HG03457 (cell line): Measurements from ENCODE around the gene LBX1.
"Not testable (repeated sequence)": the region's sequence is repeated elsewhere in the genome, so short reads cannot be mapped to it uniquely, and the experiment has no call there.

Experiments used
- ATAC-seq: cut with Tn5 transposase; IDR thresholded peaks from one replicate; pipeline ENCODE4 v1.9.1; 2021; ENCODE audit warnings: moderate number of reproducible peaks; ENCODE audit not compliant: unreplicated experiment

The LBX1 gene

DNA sequence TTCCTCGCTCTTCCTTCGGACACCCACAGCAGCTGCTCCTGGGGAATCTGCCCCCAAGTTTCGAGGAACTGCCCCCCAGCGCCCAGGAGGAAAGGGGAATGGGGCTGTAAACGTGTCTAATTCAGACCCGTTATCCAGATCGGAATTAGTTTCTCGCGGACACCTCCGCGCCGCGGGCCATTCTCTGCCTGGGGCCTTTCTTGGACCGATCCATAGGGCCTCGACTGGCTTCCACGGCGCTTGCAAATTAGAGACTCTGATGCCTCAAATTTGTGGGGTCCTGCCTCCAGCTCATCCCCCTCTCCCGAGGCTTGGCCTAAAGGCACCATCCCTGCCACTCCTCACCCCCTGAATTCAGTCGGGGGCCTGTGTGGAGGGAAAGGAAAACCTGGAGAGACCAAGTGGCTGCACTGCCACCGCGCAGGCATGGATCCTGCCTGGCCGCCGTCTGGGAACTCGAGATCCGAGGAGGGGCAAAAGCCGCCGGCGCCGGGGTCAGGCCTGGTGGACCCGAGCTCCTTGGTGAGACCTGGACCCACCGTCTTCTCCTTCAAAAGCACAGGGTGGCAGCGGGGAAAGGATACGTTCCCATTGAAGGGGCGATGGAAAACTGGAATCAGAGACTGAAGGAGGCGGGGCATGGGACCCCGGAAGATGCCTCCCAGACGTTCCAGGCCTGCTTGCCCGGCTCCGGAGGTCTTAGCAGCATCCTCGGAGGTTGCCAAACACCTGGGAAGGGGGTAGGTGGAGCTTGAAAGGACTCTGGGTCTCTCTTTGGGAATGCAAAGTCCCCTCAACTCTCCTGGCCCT lies 13.7 kb downstream of the LBX1 start:
- ATAC-seq = no peak

DNA sequence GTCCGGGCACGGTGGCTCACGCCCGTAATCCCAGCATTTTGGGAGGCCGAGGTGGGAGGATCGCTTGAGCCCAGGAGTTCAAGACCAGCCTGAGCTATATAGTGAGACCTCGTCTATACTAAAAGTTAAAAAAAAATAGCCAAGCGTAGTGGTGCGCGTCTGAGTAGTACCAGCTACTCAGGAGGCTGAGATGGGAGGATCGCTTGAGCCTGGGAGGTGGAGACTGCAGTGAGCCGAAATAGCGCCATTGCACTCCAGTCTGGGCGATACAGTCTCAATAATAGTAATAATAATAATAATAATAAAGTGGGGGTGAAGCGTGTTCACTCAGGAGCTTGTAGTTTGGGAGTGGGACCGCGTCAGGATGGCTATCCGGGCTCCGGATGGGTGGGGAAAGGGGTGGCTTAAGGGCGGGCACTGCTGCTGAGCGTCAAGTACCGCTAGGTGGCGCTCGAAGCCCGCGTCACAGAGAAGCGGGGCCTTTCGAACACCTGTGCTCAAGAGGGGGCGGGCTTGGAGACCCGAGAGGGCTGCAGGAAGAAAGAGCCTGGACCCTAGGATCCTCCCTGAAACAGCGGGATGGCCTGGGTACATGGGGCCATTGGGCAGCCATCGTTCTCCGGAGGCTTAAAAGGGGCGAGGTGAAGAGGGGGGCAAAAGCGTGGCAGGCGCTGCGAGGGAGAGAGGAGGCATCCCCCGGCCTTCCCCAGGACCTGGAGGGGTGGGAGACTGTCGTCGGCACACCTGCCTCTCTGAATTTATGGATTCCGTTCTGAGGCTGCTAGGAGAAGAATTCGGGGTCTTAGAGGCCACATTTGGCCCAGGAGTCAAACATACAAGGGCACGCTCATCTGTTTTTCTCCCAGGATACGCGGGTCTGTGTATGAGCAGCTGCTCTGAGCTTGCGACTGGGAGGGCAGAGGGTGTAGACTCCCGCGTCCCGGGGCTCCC lies 14.5 kb downstream of the LBX1 start:
- ATAC-seq = no peak

DNA sequence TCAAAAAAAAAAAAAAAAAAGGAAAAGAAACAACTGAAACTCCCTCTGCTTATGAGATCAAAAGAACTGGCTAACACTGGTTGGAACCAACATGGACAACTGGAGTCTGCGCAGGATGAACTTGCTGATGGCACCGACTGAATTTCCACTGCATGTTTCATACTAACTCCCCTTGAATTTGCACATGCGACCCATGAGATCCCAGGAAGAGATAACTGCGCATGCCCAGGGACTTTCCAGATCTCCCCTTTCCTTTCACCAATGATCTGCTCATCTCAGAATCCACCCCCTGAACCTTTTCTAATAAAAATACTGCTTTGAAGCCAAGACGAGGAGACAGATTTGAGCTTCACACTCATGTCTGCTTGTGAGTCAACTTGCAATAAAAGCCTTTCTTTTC lies 20.7 kb downstream of the LBX1 start:
- ATAC-seq = no peak

DNA sequence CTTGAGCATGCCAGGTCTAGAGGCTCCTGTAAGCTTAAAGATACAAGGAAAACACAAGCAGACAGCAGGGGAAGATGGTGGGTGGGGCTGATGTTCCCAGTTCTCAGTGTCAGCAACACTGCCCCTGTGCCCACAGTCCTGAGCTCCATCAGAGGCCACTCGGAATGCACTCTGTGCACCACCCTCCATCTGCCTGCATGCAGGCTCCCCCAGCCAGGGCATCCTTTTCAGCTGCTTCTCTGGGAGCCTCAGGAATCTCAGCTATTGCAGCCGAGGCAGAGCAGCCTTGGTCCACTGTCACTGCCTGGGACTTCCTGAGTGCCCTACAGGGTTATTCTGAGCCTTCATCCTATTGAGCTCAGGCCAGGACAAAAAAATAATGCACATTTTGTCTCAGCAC lies 22.2 kb downstream of the LBX1 start:
- no peak for ATAC-seq

DNA sequence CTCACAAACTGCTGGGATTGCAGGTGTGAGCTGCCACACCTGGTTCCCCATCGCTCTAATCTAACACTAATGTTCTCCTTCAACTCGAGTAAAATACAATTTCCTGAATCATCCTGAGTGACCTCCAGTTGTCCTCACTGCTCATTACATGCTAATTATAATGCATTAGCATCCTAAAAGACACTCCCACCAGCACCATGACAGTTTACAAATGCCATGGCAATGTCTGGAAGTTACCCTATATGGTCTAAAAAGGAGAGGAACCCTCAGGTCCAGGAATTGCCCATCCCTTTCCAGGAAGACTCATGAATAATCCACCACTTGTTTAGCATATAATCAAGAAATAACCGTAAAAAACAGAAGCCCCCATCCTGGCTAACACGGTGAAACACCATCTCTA lies 26.6 kb downstream of the LBX1 start:
- ATAC-seq = not testable (repeated sequence)

DNA sequence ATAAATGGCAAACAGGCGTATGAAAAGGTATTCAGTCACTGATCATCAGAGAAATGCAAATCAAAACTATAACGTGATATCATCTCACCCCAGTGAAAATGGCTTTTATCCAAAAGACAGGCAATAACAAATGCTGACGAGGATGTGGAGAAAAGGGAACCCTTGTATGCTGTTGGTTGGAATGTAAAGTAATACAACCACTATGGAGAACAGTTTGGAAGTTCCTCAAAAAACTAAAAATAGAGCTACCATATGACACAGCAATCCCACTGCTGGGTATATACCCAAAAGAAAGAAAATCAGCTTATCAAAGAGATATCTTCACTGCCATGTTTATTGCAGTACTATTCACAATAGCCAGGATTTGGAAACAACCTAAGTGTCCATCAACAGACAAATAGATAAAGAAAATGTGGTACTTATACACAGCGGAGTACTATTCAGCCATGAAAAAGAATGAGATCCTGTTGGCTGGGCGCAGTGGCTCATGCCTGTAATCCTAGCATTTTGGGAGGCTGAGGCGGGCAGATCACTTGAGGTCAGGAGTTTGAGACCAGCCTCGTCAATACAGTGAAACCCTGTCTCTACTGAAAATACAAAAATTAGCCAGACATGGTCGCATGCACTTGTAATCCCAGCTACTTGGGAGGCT lies 30.8 kb downstream of the LBX1 start:
- not testable (repeated sequence) for ATAC-seq

DNA sequence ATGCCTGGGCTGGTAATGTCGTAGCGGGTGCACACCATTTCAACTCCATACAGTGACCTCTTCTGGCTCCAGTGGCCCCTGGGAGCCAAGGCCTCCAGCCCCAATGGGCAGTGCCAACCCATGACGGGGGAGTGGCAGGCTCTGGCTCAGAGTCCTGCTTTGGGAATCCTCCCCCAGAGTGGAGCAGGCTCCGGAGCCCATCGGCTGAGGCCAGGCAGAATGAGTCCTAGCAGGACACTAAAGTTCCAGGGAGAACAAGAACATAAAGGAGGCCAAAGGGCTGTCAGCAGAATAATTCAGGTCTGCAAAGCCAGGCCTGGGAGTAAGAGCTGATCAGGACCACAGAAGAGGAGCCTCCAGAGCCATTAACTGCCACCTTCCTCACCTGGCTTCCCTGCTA lies 33.3 kb downstream of the LBX1 start:
- no peak for ATAC-seq

DNA sequence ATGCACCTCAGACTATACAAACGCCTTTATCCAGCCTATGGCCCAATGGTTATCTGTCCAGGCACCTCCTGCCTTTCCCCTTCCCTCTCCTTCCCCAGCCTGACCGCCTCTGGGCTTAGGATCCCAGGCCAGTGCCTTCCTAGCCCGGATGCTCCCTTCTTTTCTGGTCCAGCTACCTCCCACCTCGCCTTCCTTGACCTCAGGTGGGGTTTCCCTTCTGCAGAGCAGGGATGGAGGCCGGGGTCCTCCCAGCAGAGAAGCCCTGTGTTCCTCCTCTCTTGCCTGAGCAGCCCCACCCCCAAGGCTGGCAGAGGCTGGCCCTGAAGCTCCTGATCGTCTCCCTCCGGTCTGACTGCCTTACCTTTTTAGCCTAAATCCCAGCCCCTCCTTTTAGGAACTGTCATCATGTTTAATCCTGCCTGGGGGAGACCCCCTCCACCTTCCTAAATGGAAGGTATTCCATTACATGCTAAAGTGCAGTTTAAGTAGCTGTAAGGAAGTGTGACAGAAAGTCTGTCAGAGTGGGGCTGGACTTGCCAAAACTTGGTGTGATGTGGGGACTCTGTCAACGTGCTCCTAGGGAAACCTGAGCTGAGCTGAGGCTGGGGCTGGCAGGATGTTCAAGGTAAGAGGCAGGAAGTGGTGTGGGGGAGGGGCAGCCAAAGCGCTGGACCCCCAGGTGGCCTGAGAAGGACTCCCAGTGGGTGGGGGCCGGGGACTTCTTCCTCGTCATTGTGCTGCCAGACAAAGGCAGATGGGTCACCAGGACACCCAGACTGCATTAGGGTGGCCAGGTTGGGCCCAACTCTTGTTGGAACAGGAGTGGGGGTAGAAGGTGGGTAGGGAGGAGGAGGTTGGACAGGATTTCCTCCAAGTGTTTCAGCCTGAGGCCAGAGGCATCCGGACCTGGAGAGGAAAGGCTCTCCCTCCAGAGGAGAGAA lies 39.5 kb downstream of the LBX1 start:
- ATAC-seq = no peak

DNA sequence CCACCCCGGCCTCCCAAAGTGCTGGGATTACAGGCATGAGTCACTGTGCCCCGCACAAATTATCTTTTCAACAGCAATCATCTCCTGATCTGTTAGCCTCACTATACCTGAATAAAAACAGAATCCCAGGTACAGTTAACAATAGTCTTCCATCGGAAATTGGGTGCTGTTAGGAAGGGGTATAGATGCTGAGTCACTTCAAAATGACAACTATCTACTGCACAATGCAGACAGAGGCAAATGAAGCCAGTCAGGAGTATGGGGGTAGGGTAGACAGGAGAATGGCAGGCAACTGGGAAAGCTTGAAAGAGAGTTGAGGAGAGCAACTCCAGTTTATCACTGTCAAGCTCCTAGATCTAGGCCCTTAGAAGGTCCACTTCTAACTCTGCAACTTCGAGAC lies 40.3 kb downstream of the LBX1 start:
- ATAC-seq = no peak

DNA sequence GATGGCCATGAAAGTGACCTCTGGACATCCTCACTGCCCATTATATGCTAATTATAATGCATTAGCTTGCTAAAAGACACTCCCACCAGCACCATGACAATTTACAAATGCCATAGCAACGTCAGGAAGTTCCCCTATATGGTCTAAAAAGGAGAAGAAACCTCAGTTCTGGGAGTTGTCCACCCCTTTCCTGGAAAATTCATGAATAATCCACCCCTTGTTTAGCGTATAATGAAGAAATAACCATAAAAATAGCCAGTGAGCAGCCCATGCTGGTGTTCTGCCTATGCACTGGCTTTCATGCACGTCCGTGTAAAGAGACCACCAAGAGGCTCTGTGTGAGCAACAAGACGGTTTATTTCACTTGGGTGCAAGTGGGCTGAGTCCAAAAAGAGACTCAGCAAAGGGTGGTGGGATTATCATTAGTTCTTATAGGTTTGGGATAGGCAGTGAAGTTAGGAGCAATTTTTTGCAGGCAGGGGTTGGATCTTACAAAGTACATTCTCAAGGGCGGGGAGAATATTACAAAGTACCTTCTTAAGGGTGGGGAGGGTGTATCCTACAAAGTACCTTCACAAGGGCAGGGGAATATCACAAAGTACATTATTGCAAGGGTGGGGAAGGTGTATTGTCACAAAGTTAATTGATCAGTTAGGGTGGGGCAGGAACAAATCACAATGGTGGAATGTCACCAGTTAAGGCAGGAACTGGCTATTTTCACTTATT lies 45.6 kb downstream of the LBX1 start:
- ATAC-seq = no peak

DNA sequence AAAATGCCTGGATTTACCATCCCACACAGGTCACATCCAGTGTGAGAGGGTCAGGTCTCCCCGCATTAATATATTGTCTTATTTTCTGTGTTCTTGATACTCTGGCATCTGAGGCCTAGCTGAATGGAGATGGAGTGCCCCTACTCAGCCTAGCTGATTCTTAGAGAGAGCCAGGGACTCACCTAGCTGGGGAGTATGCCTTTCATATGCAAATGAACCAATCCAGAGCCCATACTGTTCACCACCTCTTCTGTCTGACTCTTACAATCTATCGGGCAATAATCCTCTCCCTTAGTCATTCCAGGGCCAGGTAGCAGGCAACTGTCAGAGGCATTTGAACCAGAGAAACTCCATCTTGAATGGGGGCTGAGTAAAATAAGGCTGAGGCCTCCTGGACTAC lies 46.3 kb downstream of the LBX1 start:
- ATAC-seq = no peak
